ENCODE data around the gene PPP2R5E.

GRCh38 chr14:63543000-63543825, at the start of gene PPP2R5E:
- TF ChIP-seq, protein P1, sequence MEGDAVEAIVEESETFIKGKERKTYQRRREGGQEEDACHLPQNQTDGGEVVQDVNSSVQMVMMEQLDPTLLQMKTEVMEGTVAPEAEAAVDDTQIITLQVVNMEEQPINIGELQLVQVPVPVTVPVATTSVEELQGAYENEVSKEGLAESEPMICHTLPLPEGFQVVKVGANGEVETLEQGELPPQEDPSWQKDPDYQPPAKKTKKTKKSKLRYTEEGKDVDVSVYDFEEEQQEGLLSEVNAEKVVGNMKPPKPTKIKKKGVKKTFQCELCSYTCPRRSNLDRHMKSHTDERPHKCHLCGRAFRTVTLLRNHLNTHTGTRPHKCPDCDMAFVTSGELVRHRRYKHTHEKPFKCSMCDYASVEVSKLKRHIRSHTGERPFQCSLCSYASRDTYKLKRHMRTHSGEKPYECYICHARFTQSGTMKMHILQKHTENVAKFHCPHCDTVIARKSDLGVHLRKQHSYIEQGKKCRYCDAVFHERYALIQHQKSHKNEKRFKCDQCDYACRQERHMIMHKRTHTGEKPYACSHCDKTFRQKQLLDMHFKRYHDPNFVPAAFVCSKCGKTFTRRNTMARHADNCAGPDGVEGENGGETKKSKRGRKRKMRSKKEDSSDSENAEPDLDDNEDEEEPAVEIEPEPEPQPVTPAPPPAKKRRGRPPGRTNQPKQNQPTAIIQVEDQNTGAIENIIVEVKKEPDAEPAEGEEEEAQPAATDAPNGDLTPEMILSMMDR (IDR thresholded peaks at IDR 0.05): no peak
- TF ChIP-seq POLR2AphosphoS5 (IDR thresholded peaks at IDR 0.05) (peak; percentile 82 to 94), POLR2A (IDR thresholded peaks at IDR 0.05; ENCODE audit: low read depth) (peak; percentile 64)
